CD14-positive monocyte (primary cell): ENCODE results near the gene RTP1. TPM values are rescaled to one million over a fixed set of nuclear protein-coding genes. Genes with fewer than 3 reads are reported as not detected.
"Not testable (repeated sequence)": the region's sequence is repeated elsewhere in the genome, so short reads cannot be mapped to it uniquely, and the experiment has no call there.

Source experiments
- DNase-seq, 3 donors: peaks; one replicate each; pipeline ENCODE4 v3.0.0-alpha.2; 2011 to 2022
- H2AFZ ChIP-seq: 2 replicates; pipeline ENCODE4 v1.6.0; 2012; ENCODE audit warnings: mild to moderate bottlenecking, low read depth, low read length, inconsistent platforms; ENCODE audit not compliant: insufficient read depth, poor library complexity, severe bottlenecking
- H3K27ac ChIP-seq, 2 donors: 1 replicate in 1 of 2; 2 replicates in 1 of 2; pipeline ENCODE4 v1.5.1; 2012 to 2013; ENCODE audit warnings: low read length in 2 of 2, control low read depth in 1 of 2, inconsistent platforms in 1 of 2, low read depth in 1 of 2, mild to moderate bottlenecking in 1 of 2
- H3K27me3 ChIP-seq, 2 donors: one replicate each; pipeline versions ENCODE4 v1.6.0 to v1.6.1; 2011 to 2013; ENCODE audit warnings: low read length in 2 of 2; ENCODE audit not compliant: control insufficient read depth in 2 of 2, insufficient read depth in 2 of 2
- H3K36me3 ChIP-seq, 2 donors: replicated peaks in 1 of 2; 1 replicate in 1 of 2; 2 replicates in 1 of 2; pipeline versions ENCODE4 v1.5.1 to v1.6.1; 2012 to 2013; ENCODE audit warnings: low read length in 2 of 2, control low read depth in 1 of 2, inconsistent platforms in 1 of 2, mild to moderate bottlenecking in 1 of 2; ENCODE audit not compliant: insufficient read depth in 2 of 2, control insufficient read depth in 1 of 2
- H3K4me1 ChIP-seq, 2 donors: 1 replicate in 1 of 2; 2 replicates in 1 of 2; pipeline versions ENCODE4 v1.5.1 to v1.6.1; 2012 to 2013; ENCODE audit warnings: low read length in 2 of 2, control low read depth in 1 of 2, inconsistent platforms in 1 of 2, mild to moderate bottlenecking in 1 of 2, moderate library complexity in 1 of 2; ENCODE audit not compliant: insufficient read depth in 2 of 2, control insufficient read depth in 1 of 2
- H3K4me2 ChIP-seq: replicated peaks from 2 replicates; pipeline ENCODE3; 2012; ENCODE audit warnings: low read length, moderate library complexity, mild to moderate bottlenecking; ENCODE audit not compliant: poor library complexity, severe bottlenecking; ENCODE audit errors: extremely low read depth
- H3K4me3 ChIP-seq, 3 experiments: fragments of 200-600 bp in 1 of 3; sonication (generic) in 1 of 3; replicated peaks in 1 of 3; 1 replicate in 2 of 3; 2 replicates in 1 of 3; pipeline ENCODE4 v1.5.1; 2011 to 2013; ENCODE audit warnings: low read length in 3 of 3, mild to moderate bottlenecking in 3 of 3, control low read depth in 2 of 3, low read depth in 2 of 3, inconsistent platforms in 1 of 3, moderate library complexity in 1 of 3
- H3K79me2 ChIP-seq: 2 replicates; pipeline ENCODE4 v1.6.0; 2012; ENCODE audit warnings: mild to moderate bottlenecking, control low read depth, inconsistent platforms, low read length, moderate library complexity; ENCODE audit not compliant: insufficient read depth
- H3K9ac ChIP-seq: 2 replicates; pipeline ENCODE4 v1.6.0; 2017; ENCODE audit warnings: low read length, mild to moderate bottlenecking; ENCODE audit not compliant: insufficient read depth, poor library complexity, severe bottlenecking
- H3K9me3 ChIP-seq, 2 donors: replicated peaks in 1 of 2; 1 replicate in 1 of 2; 2 replicates in 1 of 2; pipeline versions ENCODE4 v1.5.1 to v1.6.1; 2012 to 2013; ENCODE audit warnings: low read length in 2 of 2, control low read depth in 1 of 2; ENCODE audit not compliant: control insufficient read depth in 1 of 2, insufficient read depth in 1 of 2
- H4K20me1 ChIP-seq: 2 replicates; pipeline ENCODE4 v1.6.0; 2012; ENCODE audit warnings: mild to moderate bottlenecking, low read length, control low read depth, moderate library complexity; ENCODE audit not compliant: insufficient read depth
- H3K27ac Mint-ChIP-seq, 7 donors: one replicate each; pipeline ENCODE4 v1.8.0; 2020; ENCODE audit warnings: mild to moderate bottlenecking in 7 of 7, mixed read lengths in 7 of 7, moderate library complexity in 6 of 7, inconsistent platforms in 2 of 7
- H3K27me3 Mint-ChIP-seq, 3 donors: one replicate each; pipeline ENCODE4 v1.8.0; 2021 to 2022; ENCODE audit warnings: low read depth in 3 of 3, mild to moderate bottlenecking in 3 of 3, mixed read lengths in 3 of 3, moderate library complexity in 3 of 3, inconsistent platforms in 1 of 3
- H3K36me3 Mint-ChIP-seq, 2 donors: one replicate each; pipeline ENCODE4 v1.8.0; 2020; ENCODE audit warnings: mixed read lengths in 2 of 2, inconsistent platforms in 1 of 2, mild to moderate bottlenecking in 1 of 2
- H3K4me1 Mint-ChIP-seq: one replicate; pipeline ENCODE4 v1.8.0; 2020; ENCODE audit warnings: mild to moderate bottlenecking, mixed read lengths
- H3K4me3 Mint-ChIP-seq, 2 donors: one replicate each; pipeline ENCODE4 v1.8.0; 2020; ENCODE audit warnings: mild to moderate bottlenecking in 2 of 2, mixed read lengths in 2 of 2, moderate library complexity in 1 of 2
- H3K9me3 Mint-ChIP-seq, 7 donors: one replicate each; pipeline ENCODE4 v1.8.0; 2020 to 2022; ENCODE audit warnings: mixed read lengths in 7 of 7, mild to moderate bottlenecking in 6 of 7, moderate library complexity in 6 of 7, inconsistent platforms in 2 of 7
- CTCF ChIP-seq: fragments of 200-600 bp; IDR thresholded peaks from one replicate; pipeline ENCODE4 v1.8.0; 2022; ENCODE audit warnings: antibody characterized with exemption, mild to moderate bottlenecking
- WGBS: methylation state at CpG from one replicate; pipeline ENCODE4 v1.1.5; 2013; ENCODE audit warnings: missing lambda C conversion rate; ENCODE audit not compliant: insufficient coverage; 5-methylcytosine and 5-hydroxymethylcytosine counted together
- intact Hi-C, 2 donors: fragments of 100-400 bp; cut with micrococcal nuclease; formaldehyde crosslinking; loops; one replicate each; pipeline versions ENCODE4 v1.15.0 to v1.15.1; 2023
- polyA plus RNA-seq, 3 donors: library from polyadenylated mRNA; depleted of rRNA in 1 of 3; unstranded in 2 of 3; stranded (reverse) in 1 of 3; fragments of 300-500 nt in 2 of 3; fragments of >200 nt in 1 of 3; fragmentation: Illumina TruSeq in 2 of 3; gene quantifications; 1 replicate in 2 of 3; 2 replicates in 1 of 3; pipeline ENCODE4 v1.2.3, GENCODE V29; 2012 to 2021

The RTP1 gene
- polyA plus RNA-seq, 3 donors: not detected

DNA sequence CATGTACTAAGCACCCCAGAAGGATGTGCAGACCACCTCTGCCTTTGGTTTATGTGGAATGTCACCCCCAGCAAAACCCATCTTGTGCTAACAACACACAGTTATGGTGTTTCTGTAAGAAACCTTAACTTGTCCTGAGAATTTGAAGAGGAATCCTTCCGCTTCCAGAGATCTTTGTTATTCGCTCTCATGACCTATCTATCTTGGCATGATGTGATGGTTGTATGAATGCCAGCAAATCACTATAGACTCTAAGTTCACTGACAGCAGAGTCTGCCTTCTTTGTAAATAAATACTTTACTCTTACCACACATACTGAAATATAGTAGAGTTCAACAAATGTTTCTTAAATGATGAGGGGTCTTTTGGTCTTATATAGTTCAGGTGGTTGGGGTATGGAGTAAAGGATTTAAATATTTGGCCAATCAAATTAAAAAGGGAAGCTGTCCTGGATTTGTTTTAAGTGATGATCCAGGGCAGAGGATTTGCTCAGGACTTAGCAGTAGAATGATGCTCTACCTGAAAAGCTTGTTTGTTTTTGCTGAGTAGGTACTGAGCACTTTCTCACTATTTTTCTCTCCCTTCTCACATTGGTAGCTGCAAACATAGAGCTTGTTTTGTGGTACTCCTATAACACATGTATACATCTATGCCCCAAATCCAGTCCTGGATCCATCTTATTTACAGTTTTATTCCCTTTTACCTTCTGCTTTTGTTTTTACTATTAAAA, 27.9 kb upstream of the RTP1 start:
- peaks cover 2% of the 10 kb centered on the region for H3K4me1 Mint-ChIP-seq
- WGBS: no CpG with 5 or more reads among the region's 2 CpGs
- H4K20me1 ChIP-seq: no peaks in the 10 kb centered on the region
- no peak overlapping the region for H3K27ac ChIP-seq
- no peak overlapping the region for H3K4me2 ChIP-seq
- H3K9ac ChIP-seq: no peak overlapping the region
- H3K4me3 Mint-ChIP-seq: no peak overlapping the region
- H3K4me1 ChIP-seq: no peaks in the 10 kb centered on the region
- H3K36me3 ChIP-seq: no peaks in the 10 kb centered on the region
- no peak overlapping the region for H3K27ac Mint-ChIP-seq
- no peaks in the 10 kb centered on the region for H3K79me2 ChIP-seq
- H3K9me3 Mint-ChIP-seq: peaks cover 0 to 5% (median 0%) of the 10 kb centered on the region in 7 donors
- H2AFZ ChIP-seq: no peak overlapping the region
- no peaks in the 10 kb centered on the region for H3K36me3 Mint-ChIP-seq
- no peaks in the 10 kb centered on the region for H3K9me3 ChIP-seq
- no peak for TF ChIP-seq CTCF
- intact Hi-C loops: loop anchor here in 1 of 2 donors (5.0 kb wide), 1 partner anchor 62 kb away; no protein-coding TSS in a partner anchor
- H3K27me3 ChIP-seq: no peaks in the 10 kb centered on the region
- peaks cover 0 to 6% (median 3%) of the 10 kb centered on the region in 3 donors for H3K27me3 Mint-ChIP-seq
- H3K4me3 ChIP-seq: no peak overlapping the region
- no peak for DNase-seq

DNA sequence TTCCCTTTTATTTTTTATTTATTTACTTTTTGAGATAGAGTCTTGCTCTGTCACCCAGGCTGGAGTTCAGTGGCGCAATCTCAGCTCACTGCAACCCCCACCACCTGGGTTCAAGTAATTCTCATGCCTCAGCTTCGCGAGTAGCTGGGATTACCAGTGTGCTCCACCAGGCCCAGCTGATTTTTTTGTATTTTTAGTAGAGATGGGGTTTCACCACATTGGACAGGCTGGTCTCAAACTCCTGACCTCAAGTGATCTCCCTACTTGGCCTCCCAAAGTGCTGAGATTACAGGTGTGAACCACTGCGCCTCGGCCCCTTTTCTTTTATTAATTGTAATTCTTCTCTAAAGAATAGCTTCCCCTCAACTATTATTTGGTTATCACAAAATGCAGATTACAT, 26.4 kb upstream of the RTP1 start:
- H3K4me3 ChIP-seq, H3K4me2 ChIP-seq, H3K27ac Mint-ChIP-seq, H3K9ac ChIP-seq, H3K9me3 ChIP-seq, intact Hi-C loops, H3K4me1 Mint-ChIP-seq, H3K4me3 Mint-ChIP-seq, H3K27me3 ChIP-seq, H4K20me1 ChIP-seq, H3K27ac ChIP-seq, H2AFZ ChIP-seq, H3K36me3 ChIP-seq, H3K79me2 ChIP-seq, H3K4me1 ChIP-seq, DNase-seq, H3K27me3 Mint-ChIP-seq, H3K9me3 Mint-ChIP-seq, H3K36me3 Mint-ChIP-seq: not testable (repeated sequence)
- WGBS: no CpG with 5 or more reads among the region's 5 CpGs
